Measurements from ENCODE around the gene SNCG.
"Not testable (repeated sequence)": the region's sequence is repeated elsewhere in the genome, so short reads cannot be mapped to it uniquely, and the experiment has no call there.

The SNCG gene

GRCh38 chr10:86979977-86980448, 21.6 kb downstream of the SNCG start:
- no peak for DNase-seq

DNA sequence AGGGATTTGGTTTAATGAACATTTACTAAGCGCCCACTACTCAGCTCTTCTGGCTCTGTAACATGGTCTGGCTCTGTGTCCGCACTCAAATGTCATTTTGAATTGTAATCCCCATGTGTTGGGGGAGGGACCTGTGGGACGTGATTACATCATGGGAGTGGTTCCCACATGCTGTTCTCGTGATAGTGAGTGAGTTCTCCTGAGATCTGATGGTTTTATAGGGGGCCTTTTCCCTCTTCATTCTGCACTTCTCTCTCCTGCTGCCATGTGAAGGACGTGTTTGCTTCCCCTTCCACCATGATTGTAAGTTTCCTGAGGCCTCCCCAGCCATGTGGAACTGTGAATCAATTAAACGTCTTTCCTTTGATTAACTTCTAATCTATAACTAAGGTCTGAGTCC, 22.6 kb downstream of the SNCG start:
- DNase-seq, result not testable (repeated sequence)

DNA sequence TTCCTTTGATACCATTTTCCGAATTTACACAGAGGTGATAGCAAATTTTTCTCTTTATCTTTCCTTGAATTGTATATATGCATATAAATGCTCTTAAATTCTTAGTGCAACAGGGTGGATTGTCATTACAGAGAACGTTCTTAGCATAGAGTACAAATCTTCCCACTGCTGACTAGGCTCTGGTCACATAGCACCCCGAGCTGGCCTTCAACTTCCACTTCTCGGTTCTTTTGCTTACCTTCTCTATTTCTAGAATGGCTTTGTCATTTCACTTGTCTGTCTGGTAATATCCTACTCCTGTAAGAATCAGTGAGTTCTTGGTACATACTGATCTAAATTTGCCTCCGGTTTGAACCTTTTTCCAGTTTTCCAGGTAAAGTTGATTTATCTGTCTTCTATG, 23.3 kb downstream of the SNCG start:
- DNase-seq, result no peak

GRCh38 chr10:86984498-86984897, 26.1 kb downstream of the SNCG start:
- not testable (repeated sequence) for DNase-seq

GRCh38 chr10:86988520-86988919, 30.1 kb downstream of the SNCG start:
- DNase-seq, result no peak

GRCh38 chr10:86991362-86991761, 33.0 kb downstream of the SNCG start:
- DNase-seq, result not testable (repeated sequence)

GRCh38 chr10:86992456-86992855, 34.1 kb downstream of the SNCG start:
- DNase-seq, result no peak

DNA sequence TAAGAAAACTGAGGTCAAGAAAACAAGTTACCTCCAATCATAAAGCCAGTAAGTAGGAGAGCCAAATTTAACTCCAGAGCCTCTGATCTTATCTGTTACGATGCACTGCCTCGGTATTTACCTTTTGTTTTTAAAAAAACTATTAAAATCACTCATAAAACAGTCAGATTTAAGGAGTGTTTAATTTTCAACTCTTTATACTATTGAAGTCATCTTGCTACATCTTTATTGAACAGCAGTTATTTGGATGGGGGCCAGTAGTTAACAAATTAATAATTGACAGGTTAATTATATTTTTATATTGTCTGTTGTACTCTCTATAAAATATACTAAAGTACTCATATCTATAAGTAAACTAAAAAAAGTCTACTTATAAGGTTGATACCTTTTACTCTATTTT, 34.5 kb downstream of the SNCG start:
- no peak for DNase-seq

GRCh38 chr10:86999802-87000403, 41.5 kb downstream of the SNCG start:
- DNase-seq, result not testable (repeated sequence)

- no peak for DNase-seq
These were observed 42.1 kb downstream of the SNCG start for GRCh38 chr10:87000491-87000890.

DNA sequence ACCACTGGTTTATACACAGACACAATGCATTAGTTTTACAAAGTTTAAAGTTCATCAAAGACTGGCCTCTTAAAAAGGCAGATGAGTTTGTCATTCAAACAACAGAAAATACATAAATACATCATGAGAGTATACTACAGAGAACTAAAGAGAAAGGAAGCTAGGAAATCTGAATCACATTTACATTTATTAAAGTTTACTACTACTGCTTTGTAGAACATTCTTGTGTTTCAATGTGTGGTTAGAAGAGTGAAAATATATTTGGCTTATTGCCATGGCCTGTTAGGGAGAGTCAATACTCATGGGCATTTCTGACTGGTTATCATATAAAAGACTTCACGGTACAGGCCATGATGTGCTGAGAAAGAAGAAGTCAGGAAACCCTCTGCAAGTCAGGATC, 48.7 kb downstream of the SNCG start:
- DNase-seq, result not testable (repeated sequence)

GRCh38 chr10:87007674-87008073, 49.3 kb downstream of the SNCG start:
- not testable (repeated sequence) for DNase-seq

DNA sequence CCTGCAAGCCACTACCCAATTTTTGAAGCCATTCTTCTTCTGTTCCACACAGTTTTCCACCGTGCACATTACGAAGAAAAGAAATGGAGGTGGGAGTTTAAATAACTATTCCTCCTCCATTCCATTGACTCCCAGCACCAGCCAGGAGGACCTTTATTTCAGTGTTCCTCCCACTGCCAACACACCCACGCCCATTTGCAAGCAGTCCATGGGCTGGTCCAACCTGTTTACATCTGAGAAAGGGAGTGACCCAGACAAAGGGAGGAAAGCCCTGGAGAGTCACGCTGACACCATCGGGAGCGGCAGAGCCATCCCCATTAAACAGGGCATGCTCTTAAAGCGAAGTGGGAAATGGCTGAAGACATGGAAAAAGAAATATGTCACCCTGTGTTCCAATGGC, 49.9 kb downstream of the SNCG start:
- not testable (repeated sequence) for DNase-seq

- not testable (repeated sequence) for DNase-seq
These were observed 50.8 kb downstream of the SNCG start for GRCh38 chr10:87009134-87009696.
